Activated T-cell treated with anti-CD3 and anti-CD28 coated beads, Interleukin-2, amount 50 U/mL, for 48 hours (primary cell): ENCODE measurements around the gene FBN1.

ENCODE experiments used
- DNase-seq, 2 experiments: peaks; one replicate each; pipeline ENCODE4 v3.0.0-alpha.2; 2020

The FBN1 gene

DNA sequence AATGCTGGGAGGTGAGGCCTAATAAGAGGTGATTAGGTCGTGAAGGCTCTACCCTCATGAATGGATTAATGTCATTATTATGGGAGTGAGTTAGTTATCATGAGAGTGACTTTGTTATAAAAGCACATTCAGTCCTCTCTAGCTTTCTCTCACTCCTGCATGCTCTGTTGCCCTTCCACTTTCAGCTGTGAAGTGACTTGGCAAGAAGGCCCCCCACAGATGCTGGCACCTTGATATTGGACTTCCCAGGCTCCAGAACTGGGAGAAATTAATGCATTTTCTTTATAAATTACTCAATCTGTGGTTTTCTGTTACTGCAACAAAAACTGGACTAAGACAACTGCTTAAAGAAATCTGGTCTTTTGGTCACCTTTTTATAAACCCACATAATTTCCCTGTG is 144.3 kb downstream of the FBN1 start:
- no peak for DNase-seq

DNA sequence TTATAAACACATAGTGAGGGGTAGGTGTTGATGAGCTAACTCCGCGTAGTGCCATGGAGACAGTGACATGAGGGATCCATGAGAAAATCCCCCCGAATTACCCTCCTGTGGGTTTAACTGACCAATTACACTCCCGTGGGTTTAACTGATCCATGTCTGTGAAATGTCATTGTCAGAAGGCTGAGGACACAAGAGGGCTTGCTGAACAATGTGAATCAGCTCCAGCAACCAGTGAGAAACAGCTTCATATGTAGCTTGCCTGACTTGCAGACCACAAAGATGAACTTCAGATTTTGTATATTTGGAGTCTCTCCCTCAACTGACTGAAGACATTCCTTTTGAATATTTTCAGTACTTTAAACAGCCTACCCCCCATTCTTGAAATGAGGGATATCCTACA is 144.9 kb downstream of the FBN1 start:
- DNase-seq, result no peak

DNA sequence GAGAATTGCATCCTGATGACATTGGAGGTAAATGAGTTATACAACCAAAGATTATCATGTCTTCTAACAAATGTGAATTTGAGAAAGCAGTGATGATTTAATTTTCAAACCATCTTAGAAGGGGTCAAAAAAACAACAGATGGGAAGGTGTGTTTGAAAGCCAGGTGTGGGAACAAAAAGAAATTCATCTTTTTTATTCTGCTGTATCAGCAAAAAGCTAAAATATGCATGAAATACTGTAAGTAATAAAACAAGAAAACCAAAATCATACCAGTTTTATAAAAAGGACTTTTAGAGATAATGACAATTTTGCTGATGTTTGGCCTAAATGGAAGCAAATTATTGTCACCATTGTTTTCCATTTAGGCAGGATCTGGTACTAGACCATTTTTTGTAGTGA is 145.5 kb downstream of the FBN1 start:
- DNase-seq, result no peak

DNA sequence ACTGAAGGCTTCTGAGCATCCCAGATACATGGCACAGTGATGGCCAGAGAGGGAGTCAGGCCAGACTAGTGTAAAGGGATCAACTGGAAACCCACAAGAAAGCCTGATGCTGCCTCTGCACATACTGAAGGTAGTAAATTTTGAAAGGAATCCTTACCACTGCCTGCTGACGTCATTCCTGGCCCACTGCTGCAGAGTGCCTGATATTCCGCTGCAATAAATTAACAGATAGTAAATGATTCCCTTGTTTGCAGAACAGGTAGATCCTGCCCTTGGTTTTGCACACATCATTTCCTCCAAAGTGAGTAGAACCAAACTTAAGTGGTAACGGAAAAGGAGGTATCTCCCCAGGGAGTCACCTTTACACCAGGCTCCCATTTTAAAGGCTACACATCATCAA is 146.7 kb downstream of the FBN1 start:
- no peak for DNase-seq

DNA sequence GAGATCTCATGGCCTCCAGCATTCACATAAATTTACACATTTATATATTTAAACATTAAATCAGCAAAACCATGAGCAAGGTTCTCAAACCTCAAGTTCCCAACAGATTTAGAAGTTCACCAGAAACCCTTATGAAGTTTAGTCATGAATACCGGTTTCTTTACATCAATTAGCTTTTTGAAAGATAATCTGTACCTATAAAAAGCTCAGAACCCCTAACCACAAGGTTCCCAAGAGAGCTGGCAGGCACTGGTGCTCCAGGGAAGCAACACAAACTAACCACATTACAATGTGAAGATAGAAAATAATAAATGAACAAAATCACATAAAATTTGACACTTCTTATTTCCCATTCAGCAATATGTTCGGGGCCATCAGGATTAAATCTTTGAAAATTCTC is 150.9 kb downstream of the FBN1 start:
- DNase-seq, result no peak

DNA sequence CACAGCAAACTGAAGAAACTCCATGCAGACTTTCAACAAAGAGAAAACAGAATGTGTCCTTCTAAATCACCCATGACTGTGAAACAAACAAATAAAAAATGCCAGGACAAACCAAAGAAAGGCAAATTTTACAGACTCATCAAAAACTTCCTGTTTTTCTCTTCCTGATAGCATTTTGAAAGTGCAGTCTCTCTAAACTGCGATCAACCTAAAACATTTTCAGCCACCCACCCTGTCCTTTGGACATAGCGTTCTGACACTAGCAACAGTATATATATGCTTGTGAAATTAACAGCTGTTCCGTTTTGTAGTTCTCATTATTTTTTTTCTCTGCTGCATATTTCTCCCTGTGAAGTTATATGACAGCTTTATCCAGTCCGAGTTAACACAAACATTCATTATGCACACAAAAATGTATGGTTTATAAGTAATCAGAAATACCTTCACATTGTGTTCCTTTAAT is 151.7 kb downstream of the FBN1 start:
- DNase-seq, result no peak

DNA sequence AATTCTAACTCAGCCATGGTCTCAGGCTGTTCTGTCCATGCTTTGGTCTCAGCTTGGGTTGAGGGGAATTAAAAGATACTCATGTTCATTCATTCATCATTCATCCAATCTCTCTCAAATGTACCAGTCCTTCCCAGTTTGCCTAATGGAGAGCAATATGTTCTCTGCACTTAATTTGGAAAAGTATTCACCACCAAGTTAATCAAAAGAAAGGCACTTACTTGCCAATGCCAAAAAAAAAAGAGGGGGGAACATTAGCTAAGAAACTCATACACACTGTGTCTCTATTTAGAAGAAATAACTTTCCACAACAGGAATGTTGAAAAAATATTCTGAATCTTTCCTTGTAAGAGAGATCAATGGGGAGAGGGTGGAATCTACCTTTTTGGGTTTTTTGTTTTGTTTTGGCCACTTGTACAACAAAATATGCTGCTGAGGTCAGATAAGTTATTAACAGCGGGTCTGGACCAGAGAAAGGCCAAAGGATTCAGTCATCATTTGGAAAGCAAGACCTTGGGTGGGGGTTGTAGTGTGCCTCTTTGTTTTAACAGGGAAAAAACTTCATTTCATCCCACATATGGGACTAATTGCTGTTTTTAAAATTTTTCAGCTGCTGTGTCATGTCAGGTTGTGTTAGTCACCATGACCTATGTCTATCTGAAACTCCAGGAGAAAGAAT is 152.3 kb downstream of the FBN1 start:
- no peak for DNase-seq

DNA sequence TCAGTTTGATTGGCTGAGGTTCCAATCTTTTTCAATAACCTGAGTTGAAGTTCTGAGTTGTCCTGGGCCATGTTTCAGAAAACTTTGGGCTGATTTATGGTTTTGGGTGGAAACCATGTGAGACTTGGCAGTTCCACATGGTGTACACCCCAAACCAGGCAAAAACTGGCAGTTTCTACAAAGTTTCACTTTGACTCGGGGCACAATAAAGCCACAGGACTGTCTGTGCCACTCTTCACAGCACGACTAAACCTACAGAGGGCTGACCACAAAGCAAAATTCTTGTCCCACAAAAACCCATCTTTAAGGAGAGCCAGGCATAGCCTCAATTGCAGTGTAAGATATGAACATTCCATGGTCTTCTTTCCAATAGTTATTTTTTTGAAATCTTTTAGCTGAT is 159.3 kb downstream of the FBN1 start:
- DNase-seq, result no peak

DNA sequence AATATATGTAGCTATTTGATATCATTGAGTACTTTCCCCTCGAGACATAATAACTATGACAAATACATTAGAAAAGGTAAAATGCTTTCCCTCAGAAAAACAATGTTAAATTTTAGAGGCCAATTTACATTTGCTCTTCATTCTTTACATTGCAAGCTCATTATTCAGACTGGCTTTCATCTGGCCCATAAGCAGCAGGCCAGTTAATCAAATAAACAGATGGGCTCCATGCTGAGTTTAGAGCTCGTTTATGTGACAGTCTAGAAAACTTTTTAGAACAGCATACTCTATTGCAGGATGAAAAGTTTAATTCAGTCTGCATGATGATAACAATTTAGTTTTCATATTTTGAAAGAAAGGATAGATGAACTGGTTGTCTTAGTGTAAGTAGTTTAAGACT is 163.7 kb downstream of the FBN1 start:
- DNase-seq, result no peak

DNA sequence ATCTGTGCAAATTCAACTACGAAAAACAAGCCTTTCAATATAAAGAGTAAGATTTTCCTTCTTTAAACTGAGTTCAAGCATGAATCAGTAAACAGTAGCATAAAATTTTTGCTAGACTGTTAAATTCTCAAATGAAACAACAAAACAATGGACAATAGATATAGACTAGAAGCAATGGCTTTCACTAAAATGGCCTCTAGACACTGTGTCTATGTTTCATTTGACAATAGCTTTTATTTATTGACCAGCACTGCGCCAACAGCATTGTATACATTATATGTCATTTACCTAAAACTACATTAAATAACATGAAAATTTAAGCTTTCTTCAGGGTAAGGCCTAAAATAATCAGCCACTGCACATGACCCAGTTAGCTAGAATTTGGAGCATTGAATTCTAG is 165.8 kb downstream of the FBN1 start:
- DNase-seq, result no peak

DNA sequence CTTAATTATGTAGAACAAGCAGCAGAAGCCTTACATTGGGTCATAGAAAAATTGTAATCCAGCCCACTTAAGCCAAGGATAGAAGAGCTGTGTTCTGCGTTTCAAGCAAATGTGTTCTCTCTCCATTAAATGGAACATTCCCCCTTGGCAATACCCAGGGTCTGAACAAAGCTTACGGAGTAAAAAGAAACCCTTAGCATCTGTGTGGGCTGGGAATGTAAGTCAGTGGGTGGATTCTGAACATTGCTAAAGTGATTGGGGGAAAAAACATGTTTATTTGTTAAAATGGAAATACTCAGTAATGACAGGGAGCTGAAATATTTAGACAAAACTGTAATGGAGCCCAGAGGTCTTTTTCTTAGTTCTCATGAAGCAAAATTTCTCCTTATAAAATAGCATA is 166.9 kb downstream of the FBN1 start:
- no peak for DNase-seq

DNA sequence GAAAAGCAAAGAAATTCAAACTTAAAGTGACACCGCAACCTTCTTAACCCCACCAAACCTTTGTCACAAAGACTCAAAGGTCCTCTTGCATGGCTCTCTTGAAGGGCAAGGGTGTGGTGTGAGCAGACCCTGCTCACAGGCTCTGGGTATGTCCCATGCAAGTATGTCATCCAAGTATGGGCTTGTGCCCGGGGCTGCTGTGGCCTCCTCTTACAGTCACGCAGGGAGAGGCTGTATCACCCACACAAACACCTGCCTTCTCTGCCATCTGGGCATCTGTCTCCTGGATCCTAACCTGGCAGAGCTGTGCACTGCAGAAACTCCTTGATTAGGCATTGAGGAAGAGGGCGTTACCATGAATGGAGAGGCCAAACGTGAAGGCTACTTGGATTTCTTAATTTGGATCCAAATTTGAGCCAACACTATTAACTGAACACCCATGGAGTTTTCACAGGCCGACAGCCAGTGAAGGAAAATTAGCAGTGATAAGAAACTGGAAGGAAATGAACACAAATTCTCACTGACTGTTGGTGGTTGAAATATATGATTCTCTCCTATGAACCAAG is 167.6 kb downstream of the FBN1 start:
- DNase-seq, result no peak

DNA sequence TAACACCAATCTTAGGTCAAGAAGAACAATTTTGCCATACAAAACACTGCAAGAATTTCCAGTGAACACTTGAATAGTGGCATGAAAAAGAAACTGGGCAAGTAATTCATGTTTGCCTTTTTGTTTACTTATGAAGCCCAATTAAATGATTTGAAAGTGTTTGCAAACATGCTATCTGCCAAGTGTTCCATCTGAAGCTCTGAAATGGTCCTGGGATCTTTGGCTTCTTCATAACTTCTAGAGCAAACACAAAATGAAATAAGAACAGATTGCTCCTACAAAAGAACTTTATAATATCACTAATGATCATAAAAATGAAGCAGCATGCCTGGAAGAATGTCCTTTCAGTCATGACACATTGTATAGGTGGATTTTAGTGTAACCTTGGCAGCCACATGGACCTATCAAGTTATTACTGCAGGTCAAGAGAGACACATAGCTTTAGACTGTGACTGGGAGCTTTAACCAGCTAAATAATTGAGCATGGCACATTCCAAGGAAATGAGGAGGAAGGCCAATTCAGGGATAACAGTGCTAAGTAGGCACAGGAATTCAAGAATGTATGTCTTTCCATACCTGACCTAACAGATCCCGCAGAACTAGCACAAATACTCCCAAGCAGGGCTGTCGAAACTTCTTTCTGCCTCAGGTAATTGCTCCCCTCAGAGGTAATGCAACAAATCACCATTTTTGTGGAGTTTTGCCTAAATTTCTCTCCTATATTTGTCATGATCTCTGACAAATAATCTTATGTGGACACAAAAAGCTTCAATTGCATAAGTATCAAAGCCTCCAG is 169.7 kb downstream of the FBN1 start:
- DNase-seq, result no peak

DNA sequence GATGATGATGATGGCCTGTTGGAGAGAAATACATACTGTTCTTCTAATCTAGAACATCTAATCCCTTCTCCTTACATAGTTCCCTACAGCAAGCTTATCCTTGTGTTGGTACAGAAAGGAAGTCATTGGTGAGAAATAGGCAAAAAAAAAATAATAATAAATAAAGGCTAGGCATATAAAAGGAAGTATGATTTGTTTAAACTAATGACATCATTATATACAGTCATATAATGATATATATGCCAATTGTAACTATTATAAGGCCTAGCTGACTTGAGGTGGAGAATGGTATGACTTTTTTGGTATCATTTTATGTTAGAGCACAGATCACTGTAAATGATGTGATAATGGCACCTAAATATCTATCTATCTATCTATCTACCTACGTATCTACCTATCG is 171.8 kb downstream of the FBN1 start:
- no peak for DNase-seq

DNA sequence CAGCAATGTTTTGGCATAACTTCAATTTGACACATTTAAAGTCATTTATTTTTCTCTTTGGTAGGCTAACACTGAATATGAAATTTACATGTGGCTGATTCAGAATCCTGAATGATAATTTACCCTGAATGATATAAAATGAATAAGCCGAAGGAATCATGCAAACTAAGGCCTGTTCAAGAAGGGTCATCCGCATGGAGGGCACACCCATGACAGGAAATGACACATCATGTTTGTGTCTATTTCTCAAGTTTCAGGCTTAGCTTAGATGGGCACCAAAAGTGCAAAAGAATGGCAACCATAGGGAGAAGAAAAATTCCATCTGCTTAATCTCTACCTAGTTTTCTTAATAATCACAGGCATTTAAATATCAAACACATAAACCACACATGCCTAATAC is 172.8 kb downstream of the FBN1 start:
- no peak for DNase-seq

DNA sequence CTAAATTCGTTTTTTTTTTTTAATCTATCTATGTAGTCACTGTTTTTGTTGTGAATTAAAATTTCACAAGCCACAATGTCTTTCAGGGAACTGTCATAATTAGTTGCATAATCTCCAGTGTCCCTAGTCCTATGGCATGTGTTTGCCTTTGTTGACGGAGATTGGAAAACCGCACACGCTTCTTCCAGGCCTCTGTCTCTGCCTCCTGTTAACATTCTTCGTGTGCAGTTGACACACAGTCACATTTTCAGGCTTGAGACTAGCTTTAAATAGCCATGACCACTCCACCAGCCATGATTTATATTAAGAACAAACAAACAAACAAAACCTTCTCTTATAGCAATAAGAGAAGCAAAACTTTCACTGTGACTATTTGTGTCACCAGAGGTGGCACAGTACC is 174.4 kb downstream of the FBN1 start:
- DNase-seq, result no peak

DNA sequence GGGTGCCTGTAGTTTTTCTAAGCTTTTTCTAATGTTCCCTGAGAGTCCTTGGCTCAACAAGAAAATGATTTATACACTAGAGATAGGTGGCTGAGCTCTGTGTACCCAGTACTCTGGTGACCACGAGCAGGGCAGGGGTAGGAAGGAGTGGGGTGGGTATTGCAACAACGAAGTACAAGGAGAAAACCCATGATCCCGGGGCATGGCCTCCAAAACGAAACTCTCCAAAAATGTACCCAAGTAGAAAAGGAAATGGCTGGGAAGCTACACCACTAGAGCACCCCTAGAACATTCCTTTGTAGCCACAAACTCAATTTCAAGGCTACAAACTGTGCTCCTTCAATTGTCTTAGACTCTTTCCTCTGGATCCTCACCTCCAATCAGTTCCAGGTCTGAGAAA is 175.4 kb downstream of the FBN1 start:
- no peak for DNase-seq

DNA sequence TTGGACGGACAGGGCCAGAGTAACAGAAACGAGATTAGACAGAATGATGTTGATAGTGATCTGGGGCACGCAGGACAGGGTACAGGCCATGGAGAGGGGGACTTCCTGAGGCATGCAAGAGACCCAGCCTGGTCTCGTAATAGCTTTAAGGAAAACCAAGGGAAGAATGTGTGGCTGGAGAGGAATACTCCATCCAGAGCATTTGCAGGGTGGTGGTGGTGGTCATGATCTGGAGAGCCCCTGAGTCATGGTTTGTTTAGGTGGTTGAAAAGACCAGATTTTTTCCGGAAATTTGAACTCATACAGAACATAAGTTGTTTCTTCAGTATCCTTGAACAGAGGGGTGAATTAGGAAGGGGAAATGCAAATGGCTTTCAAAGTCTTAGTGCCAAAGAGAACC is 175.8 kb downstream of the FBN1 start:
- DNase-seq, result no peak

DNA sequence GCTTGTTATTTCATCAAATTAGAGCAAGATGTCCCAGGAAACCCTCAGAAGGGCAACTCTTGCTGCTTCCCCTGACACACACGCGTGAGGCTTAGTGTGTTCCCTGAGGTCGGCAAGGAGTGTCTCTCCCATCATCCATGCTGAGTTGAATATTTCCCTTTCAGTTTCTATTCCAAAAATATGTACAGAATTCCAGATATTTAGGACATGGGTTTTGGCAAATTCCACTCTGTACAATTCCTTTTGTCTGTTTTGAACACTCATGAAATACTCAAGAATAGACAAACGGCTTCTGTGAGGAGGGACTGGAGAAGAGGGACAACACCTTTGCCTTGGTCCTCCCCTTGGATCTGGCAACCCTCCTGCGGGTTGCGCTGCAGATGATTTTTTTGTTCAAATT is 176.2 kb downstream of the FBN1 start:
- DNase-seq, result no peak

DNA sequence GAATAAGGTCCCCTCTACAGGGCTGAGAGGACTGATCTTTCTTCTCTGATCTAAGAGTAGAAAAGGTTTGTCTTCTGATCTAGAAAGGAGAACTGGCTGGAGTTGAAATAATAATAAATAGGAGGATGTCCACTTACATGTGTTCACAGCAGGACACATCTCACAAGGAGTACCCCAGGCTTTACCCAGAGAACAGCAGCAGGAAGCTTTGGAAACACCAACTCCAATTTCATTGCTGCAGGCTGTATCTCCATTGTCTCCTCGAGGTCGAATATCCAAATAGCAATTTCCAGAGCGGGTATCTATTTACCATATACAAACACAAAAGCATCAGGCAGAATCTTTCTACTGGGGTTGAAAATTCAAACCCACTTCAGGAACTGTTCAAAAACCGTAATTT is 177.7 kb downstream of the FBN1 start:
- DNase-seq, result no peak

DNA sequence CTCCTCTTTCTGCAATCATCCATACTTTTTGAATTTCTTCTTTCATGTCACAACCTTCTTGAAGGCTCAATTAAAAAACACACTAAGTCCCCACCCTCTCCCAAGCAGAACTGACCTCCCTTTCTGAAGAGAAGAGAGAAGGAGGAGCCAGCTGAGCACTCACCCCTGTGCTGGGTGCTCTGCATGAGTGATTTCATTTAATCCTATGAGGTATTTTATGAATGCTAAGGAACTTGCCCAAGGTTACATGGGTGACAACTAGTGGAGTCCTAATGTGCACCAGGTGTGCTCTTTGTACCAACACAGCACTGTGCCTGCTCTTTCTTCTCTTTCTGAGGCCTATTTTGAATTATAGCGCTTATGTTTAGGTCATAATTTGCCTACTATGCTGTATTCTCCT is 178.7 kb downstream of the FBN1 start:
- no peak for DNase-seq

DNA sequence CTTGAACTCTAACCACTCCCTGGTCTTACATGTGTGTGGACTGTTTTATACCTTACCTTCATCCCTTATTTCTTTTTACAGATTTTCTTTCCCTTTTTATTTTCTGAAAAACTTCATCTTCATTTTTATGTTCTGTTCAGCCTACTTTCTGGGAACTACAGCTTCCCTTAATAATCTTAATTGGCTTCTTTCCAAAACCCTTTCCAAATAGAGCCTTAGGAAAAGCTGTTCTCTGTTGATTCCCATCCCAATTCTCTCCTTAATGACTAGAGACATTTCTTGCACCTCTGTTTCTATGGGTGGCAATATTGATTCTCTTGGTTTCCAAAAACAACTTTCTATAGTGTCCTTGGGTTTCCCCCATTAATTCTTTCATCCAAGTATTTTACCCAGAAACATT is 179.4 kb downstream of the FBN1 start:
- no peak for DNase-seq

DNA sequence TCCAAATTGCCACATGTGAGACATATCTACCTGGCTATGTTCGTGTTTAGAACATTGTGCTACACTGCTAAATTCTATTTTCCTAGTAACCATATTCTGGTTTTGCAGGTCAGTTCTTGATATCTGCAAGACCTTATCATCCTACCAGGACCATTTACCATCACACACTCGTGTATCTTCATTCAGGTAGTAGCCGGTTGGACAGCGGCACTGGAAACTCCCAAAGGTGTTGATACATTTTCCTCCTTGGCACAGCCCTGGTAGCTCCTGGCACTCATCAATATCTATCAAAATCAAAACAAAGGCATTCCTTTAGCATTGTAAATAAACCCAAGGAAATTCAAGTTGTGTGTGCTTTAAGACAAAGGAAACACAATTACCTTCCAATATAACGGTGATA is 180.1 kb downstream of the FBN1 start:
- DNase-seq, result no peak

DNA sequence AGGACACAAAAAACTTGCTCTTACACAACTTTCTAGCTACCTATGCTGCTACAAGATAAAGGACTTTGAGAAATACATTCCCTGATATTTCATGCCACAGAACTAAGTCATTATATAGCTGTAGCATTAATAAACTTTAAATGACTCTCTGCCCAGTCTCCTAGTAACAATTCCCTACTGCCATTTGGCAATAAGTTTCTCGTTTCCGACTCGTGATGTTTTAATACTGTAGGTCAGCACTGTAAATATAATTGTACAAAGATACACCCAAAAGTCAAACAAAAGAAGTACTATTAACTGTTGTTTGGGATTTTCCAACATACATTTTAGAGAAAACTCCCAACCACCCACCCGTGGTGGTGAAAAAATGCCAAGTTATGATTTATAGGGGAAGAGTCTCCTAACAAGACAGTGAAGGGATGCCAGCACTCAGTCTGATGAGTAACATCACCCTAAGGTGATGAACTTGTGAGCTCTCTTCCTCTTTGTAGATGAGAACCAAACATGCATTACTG is 182.1 kb downstream of the FBN1 start:
- DNase-seq, result no peak
